PC-9 (cell line): ENCODE measurements around the gene DDX17. TPM values are rescaled to one million over a fixed set of nuclear protein-coding genes. Genes with fewer than 3 reads are reported as not detected.

ENCODE experiments used
- BruUV-seq: library from RNA; stranded (reverse); fragments of 400-500 nt; replicated peaks from 2 replicates; lab custom pipeline; 2021; lab: Mats Ljungman, UMichigan
- CTCF ChIA-PET: fragments of 300-600 bp; sonication (Branson Sonifier 250); formaldehyde crosslinking; loops from one replicate; lab custom pipeline; 2022; ENCODE audit warnings: antibody characterized with exemption; lab: Charles Lee
- POLR2A ChIA-PET: fragments of 300-600 bp; sonication (Branson Sonifier 250); formaldehyde crosslinking; loops from one replicate; lab custom pipeline; 2022; ENCODE audit warnings: antibody characterized with exemption; ENCODE audit not compliant: unreplicated experiment; lab: Charles Lee
- DNase-seq, 2 experiments: peaks; one replicate each; pipeline versions ENCODE4 v3.0.0 to v3.0.0-alpha.2; 2015 to 2022; ENCODE audit warnings: mixed read lengths in 1 of 2
- H2AFZ ChIP-seq: fragments of 200-600 bp; sonication (generic); 2 replicates; pipeline ENCODE4 v1.8.1; 2017; ENCODE audit warnings: antibody characterized with exemption
- H3F3A ChIP-seq: fragments of 200-600 bp; sonication (generic); 2 replicates; pipeline ENCODE4 v1.8.1; 2017; ENCODE audit warnings: antibody characterized with exemption, mild to moderate bottlenecking, low read depth; ENCODE audit not compliant: insufficient read depth
- H3K27ac ChIP-seq: fragments of 200-600 bp; sonication (generic); 2 replicates; pipeline ENCODE4 v1.6.1; 2016; ENCODE audit warnings: mixed run types
- H3K27me3 ChIP-seq: fragments of 200-600 bp; sonication (generic); 2 replicates; pipeline ENCODE4 v1.6.1; 2016; ENCODE audit warnings: low read depth, mixed run types; ENCODE audit not compliant: insufficient read depth
- H3K36me3 ChIP-seq: fragments of 200-600 bp; sonication (generic); 2 replicates; pipeline ENCODE4 v1.6.1; 2016; ENCODE audit warnings: low read depth, mixed run types
- H3K4me1 ChIP-seq: fragments of 200-600 bp; sonication (generic); replicated peaks from 2 replicates; pipeline ENCODE4 v1.6.1; 2016; ENCODE audit warnings: mixed run types; ENCODE audit not compliant: insufficient read depth
- H3K4me2 ChIP-seq: fragments of 200-600 bp; sonication (generic); 2 replicates; pipeline ENCODE4 v1.6.1; 2017; ENCODE audit warnings: mixed run types
- H3K4me3 ChIP-seq: fragments of 200-600 bp; sonication (generic); 2 replicates; pipeline ENCODE4 v1.6.1; 2016; ENCODE audit warnings: mixed run types
- H3K79me2 ChIP-seq: fragments of 200-600 bp; sonication (generic); 2 replicates; pipeline ENCODE4 v1.6.1; 2017; ENCODE audit warnings: low read depth, mixed run types
- H3K9me2 ChIP-seq: fragments of 200-600 bp; sonication (generic); 2 replicates; pipeline ENCODE4 v1.8.1; 2017; ENCODE audit warnings: mild to moderate bottlenecking; ENCODE audit not compliant: insufficient read depth
- H3K9me3 ChIP-seq: fragments of 200-600 bp; sonication (generic); 2 replicates; pipeline ENCODE4 v1.8.1; 2016; ENCODE audit warnings: low read depth; ENCODE audit not compliant: insufficient read depth
- H4K20me1 ChIP-seq: fragments of 200-600 bp; sonication (generic); 2 replicates; pipeline ENCODE4 v1.8.1; 2017; ENCODE audit not compliant: insufficient read depth
- EZH2 ChIP-seq: fragments of 200-600 bp; sonication (generic); IDR thresholded peaks from 2 replicates; pipeline ENCODE4 v1.8.0; 2017; ENCODE audit warnings: antibody characterized with exemption, low read depth
- intact Hi-C: fragments of 100-400 bp; cut with micrococcal nuclease; formaldehyde crosslinking; loops from one replicate; pipeline ENCODE4 v1.10.0; 2022; ENCODE audit not compliant: unreplicated experiment
- total RNA-seq: library from RNA; stranded (reverse); gene quantifications from 2 replicates; pipeline ENCODE4 v1.2.3, GENCODE V29; 2021
- TF ChIP-seq, protein P1 (sequence below): fragments of 200-600 bp; sonication (generic); conservative IDR thresholded peaks from 2 replicates; pipeline ENCODE4 v1.6.1; 2017; ENCODE audit warnings: mixed run types, antibody characterized with exemption, mild to moderate bottlenecking, moderate library complexity

The DDX17 gene
- total RNA-seq, 1 experiment from 2014 or later, result 511 TPM

DNA sequence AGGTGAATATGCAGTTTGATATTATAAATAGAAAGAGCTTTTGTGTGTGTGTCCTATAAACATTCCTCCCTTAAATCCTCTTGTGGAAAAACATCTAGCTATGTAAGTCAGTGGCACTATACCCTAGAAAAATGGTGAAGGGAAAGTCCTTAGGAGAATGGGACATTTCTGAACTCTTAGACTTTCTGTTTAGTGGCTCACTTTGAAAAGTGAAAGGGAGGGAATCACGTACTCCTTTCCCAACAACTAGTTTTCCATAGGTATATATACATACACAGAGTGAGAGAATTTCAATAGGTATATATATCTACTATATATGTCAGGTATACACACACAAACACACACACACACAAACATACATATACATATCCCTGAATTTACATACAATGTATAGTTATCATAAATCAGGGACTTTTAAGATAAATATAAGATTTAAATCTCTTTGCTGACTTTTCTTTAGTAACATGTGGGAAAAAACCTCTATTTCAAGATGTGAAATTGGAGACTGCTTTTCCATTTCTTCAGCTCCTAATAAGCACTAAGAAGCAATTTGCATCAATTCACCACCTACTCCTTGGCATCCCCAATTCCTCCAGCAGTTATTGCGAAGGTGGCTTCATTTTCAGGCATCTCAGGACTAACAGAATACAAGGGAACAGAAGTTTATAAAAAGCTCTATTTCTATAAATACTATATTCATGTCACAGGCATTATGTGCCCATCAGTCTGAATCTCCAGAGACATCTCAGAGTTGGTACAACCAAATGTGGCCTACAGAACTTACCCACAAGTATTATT lies 13.5 kb upstream of the DDX17 start:
- Histone ChIP-seq H3K36me3 (no peaks in the 10 kb centered on the region), H4K20me1 (no peaks in the 10 kb centered on the region), H2AFZ (no peak overlapping the region), H3K79me2 (no peaks in the 10 kb centered on the region), H3K4me3 (no peak overlapping the region), H3K27ac (no peak overlapping the region), H3F3A (peaks cover 5% of the 10 kb centered on the region; the same call in 1 of the 2 replicates), H3K4me2 (no peak overlapping the region), H3K9me2 (no peaks in the 10 kb centered on the region), H3K9me3 (no peaks in the 10 kb centered on the region), H3K4me1 (peaks cover 5% of the 10 kb centered on the region; the same call in 1 of the 2 replicates), H3K27me3 (no peaks in the 10 kb centered on the region)
- CTCF ChIA-PET, result no interaction called here
- POLR2A ChIA-PET, result no interaction called here
- TF ChIP-seq, protein P1, sequence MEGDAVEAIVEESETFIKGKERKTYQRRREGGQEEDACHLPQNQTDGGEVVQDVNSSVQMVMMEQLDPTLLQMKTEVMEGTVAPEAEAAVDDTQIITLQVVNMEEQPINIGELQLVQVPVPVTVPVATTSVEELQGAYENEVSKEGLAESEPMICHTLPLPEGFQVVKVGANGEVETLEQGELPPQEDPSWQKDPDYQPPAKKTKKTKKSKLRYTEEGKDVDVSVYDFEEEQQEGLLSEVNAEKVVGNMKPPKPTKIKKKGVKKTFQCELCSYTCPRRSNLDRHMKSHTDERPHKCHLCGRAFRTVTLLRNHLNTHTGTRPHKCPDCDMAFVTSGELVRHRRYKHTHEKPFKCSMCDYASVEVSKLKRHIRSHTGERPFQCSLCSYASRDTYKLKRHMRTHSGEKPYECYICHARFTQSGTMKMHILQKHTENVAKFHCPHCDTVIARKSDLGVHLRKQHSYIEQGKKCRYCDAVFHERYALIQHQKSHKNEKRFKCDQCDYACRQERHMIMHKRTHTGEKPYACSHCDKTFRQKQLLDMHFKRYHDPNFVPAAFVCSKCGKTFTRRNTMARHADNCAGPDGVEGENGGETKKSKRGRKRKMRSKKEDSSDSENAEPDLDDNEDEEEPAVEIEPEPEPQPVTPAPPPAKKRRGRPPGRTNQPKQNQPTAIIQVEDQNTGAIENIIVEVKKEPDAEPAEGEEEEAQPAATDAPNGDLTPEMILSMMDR, result no peak
- no peak for TF ChIP-seq EZH2
- no TSS peak for BruUV-seq
- DNase-seq, result no peak
- intact Hi-C loops, result no loop called here

DNA sequence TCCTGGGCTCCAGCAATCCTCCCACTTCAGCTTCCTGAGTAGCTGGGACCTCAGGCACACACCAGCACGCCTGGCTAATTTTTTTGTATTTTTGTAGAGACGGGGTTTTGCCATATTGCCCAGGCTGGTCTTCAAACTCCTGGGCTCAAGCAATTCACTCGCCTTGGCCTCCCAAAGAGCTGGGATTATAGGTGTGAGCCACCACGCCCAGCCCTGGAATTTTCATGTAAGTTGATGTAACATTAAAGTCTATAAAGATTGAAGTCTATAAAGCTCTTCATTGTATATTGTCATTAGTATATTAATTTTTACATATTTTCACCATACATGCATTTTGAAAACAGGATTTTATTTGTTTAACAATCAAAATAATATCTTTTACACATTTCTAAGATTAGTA lies 12.5 kb upstream of the DDX17 start:
- CTCF ChIA-PET, result no interaction called here
- H3K4me2 ChIP-seq, result 0 out of 2 replicates have a peak overlapping the region, but pooled peaks have one; percentile 9
- no TSS peak for BruUV-seq
- H3F3A ChIP-seq, result peaks cover 5% of the 10 kb centered on the region; the same call in 1 of the 2 replicates
- intact Hi-C loops, result no loop called here
- no peaks in the 10 kb centered on the region for H4K20me1 ChIP-seq
- H3K27ac ChIP-seq, result no peak overlapping the region
- no peak for DNase-seq
- H3K4me1 ChIP-seq, result peaks cover 5% of the 10 kb centered on the region; the same call in 1 of the 2 replicates
- no peak overlapping the region for H2AFZ ChIP-seq
- H3K27me3 ChIP-seq, result no peaks in the 10 kb centered on the region
- no peaks in the 10 kb centered on the region for H3K79me2 ChIP-seq
- no peaks in the 10 kb centered on the region for H3K9me2 ChIP-seq
- POLR2A ChIA-PET, result interaction anchor here (0.7 kb wide), 1 partner anchor 69 kb away, joined by 25 read pairs; no protein-coding TSS in a partner anchor
- no peak overlapping the region for H3K4me3 ChIP-seq
- TF ChIP-seq, protein P1, result no peak
- TF ChIP-seq EZH2, result no peak
- H3K36me3 ChIP-seq, result no peaks in the 10 kb centered on the region
- H3K9me3 ChIP-seq, result no peaks in the 10 kb centered on the region

DNA sequence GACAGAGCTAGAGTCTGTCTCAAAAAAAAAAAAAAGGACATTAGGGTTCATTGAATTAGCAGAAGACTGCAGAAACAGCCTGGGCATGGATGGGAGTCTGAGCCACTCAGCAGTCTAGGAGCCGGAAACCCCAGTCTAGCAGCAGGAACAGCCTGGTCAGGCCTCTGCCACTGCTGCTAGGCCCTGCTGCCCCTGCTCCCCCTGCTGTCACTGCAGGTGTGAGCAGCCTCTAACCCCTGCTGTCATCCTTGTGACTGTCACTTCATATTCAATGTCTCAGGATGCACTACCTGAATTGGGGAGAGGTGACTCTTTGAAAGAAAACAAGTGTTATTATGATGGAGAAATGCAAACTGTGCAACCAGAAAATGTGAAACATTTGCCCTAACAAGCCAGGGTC lies 7.0 kb upstream of the DDX17 start:
- Histone ChIP-seq H3K9me3 (no peaks in the 10 kb centered on the region), H3K27ac (no peak overlapping the region), H3K4me3 (no peak overlapping the region), H3K4me1 (peaks cover 6% of the 10 kb centered on the region; the same call in 1 of the 2 replicates), H4K20me1 (no peaks in the 10 kb centered on the region), H2AFZ (no peak overlapping the region), H3K79me2 (no peaks in the 10 kb centered on the region), H3K36me3 (no peaks in the 10 kb centered on the region), H3K9me2 (no peaks in the 10 kb centered on the region), H3F3A (no peaks in the 10 kb centered on the region), H3K4me2 (no peak overlapping the region), H3K27me3 (no peaks in the 10 kb centered on the region)
- ChIA-PET CTCF (interaction anchor here (0.6 kb wide), 3 partner anchors 28 to 496 kb away, joined by 6 to 9 read pairs (median 6); no protein-coding TSS in a partner anchor), POLR2A (no interaction called here)
- no TSS peak for BruUV-seq
- TF ChIP-seq, protein P1, result peak; percentile 48; the same call in 1 of the 2 replicates
- no peak for TF ChIP-seq EZH2
- intact Hi-C loops, result no loop called here
- DNase-seq, result peak in 1 of 2 experiments; percentile 18
